CD4-positive, alpha-beta T cell treated with Interferon gamma for 1 hour (primary cell): Measurements from ENCODE around the gene RGS17.

ENCODE experiments used
- DNase-seq: peaks from one replicate; pipeline ENCODE4 v3.0.0-alpha.2; 2020

RGS17 gene

DNA sequence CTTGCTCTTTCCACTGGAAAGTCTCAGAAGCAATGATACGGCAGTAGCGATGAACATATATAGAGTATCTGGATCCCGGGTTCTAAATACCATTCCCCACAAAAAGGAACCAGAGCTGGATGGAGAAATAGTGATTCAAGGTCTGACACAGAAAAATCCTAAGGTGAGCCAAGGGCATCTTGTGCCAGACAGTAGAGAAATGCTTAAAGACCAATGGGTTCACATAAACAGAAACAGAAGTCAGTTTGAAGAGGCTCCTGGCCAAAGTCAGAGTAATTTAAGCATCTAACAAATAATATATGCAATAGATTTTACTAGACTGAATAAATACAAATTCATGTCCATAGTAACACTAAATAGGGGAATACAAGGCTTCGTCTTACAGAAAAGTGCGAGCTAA lies 54.7 kb downstream of the RGS17 start:
- no peak for DNase-seq

DNA sequence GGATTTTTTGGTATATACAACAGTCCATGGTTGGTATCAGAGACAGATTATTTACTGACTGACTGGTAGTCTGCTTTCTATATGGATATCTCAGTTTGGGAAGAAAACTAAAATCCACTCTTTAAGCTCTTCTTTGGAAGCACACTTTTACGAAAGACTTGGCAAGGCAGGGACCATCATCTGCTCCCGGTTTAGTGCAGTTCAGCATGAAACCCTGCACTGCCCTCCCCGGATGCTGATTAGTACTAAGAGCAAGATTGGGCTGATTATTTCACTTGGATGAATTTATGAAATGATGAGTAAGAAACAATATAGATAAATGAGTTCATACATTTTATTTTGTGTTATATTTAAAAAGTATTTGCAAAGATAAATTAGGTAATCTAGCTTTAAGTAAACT lies 56.3 kb downstream of the RGS17 start:
- no peak for DNase-seq

DNA sequence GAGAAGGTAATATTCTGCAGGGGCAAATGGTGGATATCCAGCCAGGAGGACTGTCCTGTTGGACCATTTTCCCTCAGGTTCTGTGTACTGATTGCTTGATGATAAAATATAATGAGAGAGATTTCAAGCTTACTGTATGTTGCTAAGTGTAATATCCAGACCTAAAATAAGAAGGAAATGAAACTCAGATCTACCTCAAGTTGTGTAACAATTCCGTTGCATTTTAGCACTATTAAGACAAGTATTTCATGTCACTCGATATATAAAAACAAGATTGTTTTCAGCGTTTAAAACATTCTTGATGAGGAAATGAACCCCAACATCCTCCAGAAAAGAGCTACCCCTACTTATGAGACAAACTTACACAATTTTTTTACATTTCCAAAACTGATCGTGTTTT lies 57.2 kb downstream of the RGS17 start:
- DNase-seq = no peak

DNA sequence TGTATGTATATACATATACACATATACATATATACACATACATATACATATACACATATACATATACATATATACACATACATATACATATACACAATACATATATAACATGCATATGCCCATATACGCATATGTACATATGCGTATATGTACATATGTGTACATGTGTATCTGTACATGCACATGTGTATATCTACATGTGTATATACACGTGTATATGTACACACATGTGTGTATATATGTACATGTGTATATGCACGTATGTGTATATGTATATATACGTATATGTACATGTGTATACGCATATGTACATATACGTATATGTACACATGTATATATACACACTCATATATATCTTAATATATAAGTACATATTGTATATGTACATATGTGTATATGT lies 60.3 kb downstream of the RGS17 start:
- no peak for DNase-seq

DNA sequence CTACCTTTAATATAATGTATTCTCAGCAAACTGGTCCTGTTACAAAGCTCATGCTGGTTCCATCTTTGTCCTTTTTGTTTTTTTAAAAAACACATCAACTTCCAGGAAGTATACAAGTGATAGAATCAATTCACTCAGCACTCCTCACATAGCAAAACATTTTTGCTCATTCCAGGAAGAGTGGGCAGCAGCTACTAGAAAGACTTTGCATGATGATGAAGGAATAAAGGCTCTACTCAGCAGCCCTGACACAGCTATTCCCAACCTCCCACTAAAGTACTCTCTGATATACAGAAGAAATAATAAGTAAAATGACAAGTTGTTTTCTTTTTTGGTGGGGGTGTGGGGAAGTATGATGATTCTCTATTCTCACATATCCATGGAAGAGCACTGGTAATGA lies 61.2 kb downstream of the RGS17 start:
- no peak for DNase-seq

DNA sequence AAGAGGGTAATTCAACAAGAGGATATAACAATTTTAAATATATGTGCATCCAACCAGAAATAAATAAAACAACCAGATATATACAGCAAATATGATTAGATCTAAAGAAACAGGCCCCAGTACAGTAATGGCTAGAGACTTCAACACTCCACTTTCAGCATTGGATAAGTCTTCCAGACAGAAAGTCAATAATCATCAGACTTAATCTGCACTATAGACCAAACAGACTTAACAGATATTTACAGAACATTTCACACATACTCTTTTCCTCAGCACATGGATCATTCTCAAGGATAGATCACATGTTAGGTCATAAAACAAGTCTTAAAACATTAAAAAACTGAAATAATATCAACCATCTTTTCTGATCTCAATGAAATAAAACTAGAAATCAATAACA lies 65.9 kb downstream of the RGS17 start:
- DNase-seq = no peak

DNA sequence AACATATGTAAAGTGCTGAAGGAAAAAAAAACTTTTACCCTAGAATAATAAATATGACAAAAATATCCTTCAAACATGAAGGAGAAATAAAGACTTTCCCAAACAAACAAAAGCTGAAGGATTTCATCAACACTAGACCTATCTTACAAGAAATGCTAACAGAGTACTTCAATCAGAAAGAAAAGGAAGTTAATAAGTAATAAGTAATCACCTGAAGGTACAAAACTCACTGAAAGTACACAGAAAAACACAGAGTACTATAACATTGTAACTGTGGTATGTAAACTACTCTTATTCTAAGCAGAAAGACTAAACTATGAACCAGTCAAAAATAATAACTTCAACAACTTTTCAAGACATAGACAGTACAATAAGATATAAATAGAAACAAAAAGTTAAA lies 67.1 kb downstream of the RGS17 start:
- no peak for DNase-seq

DNA sequence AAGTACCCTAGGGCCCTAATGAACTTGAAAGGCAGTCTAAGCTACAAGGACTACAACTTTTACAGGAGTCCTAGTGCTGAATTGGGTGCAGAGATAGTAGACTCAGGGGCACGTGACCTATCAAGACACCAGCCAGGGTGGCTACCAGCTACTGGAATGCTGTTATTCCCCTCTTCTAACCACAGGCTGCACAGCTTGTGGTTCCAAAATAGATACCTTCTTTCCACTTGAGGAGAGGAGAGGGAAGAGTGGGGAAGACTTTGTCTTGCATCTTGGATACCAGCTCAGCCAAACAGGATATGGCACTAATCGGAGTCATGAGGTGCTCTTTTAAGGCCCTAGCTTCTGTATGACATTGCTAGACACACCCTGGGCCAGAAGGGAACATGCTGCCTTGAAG lies 68.6 kb downstream of the RGS17 start:
- DNase-seq = no peak

DNA sequence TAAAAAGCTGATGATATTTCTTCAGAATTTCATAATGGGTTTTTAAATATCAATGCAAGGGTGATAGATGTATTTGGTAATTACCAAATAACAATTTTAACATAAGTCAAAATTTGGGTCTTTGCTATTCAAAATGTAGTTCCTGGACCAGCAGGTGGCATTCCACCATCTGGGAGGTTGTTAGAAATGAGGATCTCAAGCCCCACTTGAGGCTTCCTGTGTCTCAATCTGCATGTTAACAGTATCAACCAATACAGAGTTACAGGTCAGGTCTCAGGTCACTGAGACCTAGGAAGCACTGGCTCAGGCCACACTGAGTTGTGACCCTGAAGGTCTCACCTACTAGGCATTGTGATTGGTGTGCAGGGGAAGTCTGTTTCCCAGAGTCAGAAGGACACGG lies 71.3 kb downstream of the RGS17 start:
- DNase-seq = no peak

DNA sequence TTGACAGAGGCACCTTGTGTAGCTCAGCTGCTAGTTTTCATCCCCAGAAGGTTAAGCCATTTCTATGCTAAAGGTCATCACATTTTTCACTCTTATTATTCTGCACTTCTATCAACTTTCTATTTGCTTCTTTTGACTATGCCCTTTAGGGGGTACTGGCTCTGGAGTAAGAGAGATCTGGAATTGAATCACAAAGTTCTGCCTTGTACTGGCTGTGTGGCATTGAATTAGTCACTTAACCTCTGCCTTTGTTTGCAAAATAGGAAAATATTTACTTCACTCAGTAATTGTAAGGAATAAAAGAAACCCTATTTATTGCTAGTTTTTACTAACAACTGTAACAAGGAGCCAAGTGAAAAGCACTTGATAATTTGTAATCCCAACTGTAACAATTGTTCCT lies 71.8 kb downstream of the RGS17 start:
- DNase-seq = no peak

DNA sequence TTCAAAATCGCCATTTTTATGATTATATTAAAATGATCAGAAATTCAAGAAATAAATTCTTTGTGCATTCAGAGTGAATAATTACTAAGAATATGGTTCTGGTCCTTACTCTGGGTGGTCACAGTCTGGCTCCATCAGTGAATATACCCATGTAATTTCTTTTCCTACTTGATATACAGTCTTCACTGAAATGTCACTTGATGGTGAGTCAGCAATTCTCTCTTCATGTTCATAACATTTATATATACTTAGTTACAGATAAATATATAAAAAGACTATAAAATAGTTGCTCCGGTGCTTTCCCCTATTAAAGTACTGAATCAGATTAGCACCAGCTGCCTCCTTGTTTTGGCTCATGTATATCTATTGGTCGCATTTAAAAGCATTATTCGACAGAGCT lies 72.2 kb downstream of the RGS17 start:
- DNase-seq = no peak

DNA sequence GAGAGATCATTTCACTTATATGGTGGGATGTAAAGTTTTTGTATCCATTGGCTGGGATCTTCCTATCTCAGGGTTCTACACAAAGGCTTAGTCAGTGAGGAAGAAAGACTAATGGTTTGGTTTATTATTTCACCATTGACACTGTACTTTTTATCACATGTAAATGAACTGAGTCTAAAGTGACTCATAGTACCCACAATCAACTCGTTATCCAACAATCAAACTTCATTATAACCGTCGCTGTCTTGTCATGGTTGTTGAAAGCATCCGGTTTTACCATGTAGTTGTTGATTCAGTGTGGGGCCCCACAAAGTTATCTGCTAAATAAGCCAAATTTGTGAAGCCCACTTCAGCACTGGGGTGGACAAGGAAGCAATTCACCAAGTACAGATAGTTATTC lies 72.8 kb downstream of the RGS17 start:
- no peak for DNase-seq

DNA sequence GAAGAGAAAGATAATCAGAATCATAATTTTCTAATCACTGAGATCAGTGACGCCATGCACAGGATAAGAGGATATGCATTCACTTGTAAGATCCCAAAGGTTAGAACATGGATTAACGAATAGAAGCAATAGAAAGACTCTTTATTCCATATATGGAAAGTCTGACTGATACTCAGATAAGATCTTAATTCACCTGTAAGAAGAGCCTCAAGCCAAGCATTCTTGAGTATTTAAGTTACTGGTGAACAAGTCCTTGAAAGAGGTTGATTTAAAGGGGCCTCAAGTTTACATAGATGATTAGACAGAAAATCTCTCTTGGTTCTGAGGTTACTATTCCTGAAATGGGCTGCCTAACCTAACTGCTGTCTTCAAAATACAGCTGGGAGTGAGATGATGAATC lies 74.8 kb downstream of the RGS17 start:
- no peak for DNase-seq

DNA sequence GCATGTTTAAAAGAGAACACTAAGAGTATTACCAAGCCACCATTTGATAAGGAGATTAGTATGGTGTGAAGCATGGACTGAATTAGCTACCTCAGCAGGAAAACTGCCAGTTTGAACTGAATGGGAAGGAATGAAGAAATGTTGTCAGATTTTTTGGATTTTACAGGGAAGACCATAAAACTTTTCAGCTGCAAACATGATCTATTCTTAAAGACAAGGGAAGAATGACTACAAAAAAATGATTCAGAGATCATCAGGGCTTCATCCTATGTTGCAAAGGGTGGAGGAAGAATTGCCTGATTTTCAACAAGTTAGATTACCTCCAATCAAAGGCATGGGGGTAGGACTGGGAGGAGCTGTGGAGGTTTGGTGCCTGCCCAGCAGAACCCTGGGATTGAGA lies 79.3 kb downstream of the RGS17 start:
- no peak for DNase-seq

DNA sequence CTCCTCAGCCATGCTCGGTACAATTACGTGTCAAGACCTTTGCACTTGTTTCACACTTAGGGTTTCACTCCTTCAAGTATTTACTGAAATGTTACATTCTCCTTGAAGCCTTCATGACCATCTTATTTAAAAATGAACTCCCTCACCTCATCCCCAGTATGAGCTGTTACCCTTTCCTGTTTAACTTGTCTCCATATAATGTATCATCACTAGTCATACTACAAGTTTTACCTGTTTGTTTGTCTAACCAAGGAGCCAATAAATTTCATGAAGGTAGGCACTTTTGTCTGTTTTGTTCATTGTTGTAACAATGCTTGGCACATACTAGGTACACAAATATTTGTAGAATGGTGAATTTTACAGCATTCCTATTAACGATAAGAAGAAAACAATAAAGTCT lies 82.5 kb downstream of the RGS17 start:
- no peak for DNase-seq

DNA sequence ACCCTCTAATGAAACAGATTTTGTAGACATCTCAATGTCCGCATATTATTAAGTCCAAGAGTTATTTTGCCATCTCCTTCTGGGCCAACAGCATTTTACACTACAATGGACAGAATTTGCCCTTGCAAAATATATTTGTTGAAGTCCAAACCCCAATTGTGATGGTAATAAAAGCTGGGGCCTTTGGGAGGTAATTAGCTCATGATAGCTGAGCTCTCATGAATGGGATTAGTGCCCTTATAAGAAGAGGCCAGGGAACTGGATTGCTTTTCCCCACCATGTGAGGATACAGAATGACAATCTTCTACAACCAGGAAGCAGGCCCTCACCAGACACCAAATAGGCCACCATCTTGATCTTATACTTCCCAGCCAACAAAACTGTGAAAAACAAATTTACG lies 83.7 kb downstream of the RGS17 start:
- DNase-seq = no peak

DNA sequence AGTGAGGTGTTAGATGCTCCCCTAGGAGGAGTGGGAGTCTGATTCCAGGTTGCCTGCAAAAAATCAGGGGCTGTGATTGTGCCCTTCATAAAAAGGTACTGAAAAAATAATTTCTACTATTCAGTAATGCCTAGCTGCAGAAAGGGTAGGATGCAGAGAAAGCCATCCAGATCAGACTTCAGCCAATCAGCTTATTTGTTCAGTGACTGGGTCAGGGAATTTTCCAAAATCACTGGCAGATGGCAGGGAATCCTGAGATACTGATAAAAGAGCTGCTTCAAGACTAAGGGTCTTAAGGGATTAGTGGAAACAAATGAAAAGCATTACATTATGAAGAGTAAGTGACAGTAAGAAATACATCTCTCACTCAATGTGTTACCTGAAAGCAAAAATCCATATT lies 85.8 kb downstream of the RGS17 start:
- DNase-seq = no peak

DNA sequence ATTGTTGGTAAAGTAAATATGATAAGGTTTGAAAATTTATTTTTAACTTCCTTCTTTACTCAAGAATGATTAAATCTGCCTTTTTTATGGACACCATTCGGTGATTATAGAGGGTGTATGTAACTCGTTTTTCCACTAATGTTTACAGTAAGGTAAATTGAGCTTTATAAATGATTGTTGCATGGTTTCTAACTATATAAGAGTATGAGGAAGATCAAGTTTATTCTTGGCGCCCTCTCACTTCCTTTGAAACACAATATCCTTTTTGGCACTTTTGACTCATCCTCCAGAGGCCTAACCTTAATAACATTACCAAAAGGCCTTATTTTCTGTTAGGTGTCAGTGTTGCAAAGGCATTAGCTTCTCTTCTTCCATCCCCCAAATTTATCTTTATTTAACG lies 86.8 kb downstream of the RGS17 start:
- DNase-seq = no peak

DNA sequence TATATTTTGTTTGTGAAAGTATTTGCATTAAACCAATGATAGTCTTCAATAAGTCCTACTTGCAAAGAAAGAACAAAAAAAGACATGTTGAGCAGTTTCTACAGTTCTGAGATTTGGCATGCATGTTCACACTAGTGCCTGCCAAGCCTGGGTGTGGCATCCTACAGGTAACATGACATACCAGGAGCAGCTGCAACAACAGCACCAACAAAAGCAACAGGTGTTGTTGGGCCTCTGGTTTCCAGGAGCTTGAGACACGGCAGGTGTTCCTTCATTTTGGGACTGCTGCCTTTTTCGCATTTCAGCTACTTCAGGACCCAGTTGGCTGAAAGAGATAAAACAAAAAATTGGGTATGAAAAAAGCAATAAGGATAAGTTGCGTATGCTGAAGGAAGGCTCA lies 87.4 kb downstream of the RGS17 start:
- no peak for DNase-seq

DNA sequence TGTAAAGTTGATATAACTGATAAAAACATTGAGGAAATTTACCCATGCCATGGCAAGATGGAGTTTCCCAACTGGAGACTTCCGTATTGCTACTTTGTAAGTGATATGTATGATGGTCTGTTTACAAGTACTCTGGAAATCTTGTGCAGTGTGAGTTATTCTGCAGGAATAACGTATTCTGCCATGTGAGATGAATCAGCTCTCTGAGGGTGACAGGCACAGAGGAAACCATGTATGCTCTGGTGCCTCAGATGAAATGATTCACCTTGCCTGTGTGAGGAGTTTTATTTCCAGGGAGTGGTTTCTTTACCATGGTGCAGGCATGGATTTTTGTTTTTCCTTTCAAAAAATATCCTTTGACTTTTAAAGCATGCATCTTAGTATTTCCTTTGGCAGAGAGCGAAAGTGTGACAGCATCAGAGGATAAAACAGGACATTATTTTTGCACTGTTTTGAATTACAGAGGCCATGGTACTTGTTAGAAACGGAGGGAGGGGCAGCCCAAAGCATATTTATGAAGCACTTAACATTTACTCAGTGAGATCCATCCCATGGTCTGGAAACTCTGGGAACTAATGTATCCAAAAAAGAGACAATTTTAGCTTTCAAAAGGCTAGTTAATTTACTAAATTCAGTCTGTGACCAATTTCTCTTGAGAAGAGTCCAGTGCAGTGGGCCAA lies 92.6 kb downstream of the RGS17 start:
- no peak for DNase-seq

DNA sequence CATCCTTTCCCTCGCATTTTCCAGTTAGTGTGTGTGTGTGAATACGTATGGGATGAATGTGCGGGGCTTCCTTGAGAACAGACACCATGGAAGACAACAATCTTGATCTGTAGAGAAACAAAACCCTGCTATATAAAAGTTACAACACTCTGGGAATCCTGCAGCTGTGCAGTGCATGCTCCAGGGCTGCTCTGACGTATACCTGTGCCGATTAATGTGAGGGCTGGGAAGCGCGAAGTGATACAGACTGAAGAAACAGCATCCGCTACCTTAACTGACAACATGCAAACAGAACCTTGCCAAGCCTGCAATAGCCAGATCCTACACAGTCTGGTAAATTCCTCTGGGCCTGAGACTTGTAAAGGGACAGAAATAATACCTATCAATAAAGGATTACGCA lies 96.9 kb downstream of the RGS17 start:
- no peak for DNase-seq

DNA sequence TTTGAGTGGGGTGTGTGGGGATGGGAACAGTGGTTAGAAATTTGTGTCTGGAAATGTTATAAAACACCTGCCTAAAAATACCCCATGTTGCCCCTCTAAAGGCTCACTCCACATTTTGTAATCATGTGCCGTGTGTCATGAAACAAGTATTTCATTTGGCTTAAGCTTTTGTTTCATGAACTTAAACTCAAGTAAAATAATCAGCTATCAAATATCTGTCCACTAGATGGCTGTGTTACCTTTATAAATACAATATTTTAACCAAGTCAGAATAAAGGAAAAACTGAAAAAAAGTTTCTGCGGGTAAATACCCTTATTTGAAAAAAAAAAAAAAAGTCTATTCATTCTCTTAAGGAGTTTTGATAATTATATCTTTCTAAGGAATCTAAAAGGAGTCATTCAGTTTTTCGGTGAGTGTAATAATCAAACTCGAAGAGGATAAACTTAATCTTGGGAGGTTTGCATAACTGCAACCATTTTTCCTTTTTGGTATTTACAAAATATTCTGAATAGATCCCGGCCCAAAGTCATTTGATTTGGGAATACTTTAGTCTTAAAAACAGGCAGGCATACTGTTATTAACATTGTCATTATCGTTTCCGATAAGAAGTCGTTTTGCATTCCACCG lies 98.7 kb downstream of the RGS17 start:
- DNase-seq = no peak

DNA sequence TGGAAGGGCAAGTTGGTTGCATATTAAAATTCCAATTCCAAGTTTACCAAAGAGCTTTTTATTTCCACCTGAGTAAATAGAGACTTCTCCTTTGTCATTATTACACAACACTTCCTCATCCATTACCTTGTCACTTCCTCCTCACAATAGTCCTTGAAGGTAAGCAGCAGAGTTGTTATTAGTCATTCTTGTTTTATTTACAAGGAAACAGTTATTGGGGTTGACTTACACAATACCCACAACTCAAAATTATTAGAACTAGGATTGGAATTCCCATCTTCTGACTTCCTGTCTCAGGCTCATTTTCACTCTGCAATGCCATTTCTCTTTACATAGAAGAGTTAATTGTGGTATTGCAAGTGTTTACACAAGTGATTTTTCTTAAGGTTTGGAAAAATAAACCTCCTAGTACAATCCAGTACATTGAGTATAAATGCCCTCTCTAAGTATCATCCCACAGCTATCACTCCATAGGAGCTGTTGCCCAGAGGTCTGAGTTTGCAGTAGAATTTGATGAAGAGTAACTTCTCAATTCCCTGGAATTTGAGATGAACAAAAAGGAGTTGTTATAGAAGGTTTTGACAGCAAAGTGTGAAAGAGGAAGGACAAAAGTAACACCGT lies 99.6 kb downstream of the RGS17 start:
- no peak for DNase-seq

DNA sequence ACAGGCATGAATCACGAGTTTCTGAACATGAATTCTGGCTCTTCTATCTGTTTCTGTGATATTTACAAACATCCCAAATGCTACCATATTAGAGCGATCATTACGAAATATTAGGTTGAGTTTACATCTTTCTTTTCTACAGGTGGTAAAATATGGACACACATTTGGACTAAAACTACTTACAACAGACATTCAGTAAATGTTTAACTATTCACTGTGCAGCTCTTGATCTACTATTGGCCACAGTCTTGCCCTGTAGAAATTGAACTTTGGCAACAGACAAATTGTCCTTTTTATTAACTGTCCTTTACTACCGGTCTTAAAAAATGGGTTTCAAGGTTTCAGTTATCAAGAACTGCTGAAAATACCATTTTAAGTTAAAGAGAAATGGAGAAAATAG lies 102.1 kb downstream of the RGS17 start:
- DNase-seq = no peak

DNA sequence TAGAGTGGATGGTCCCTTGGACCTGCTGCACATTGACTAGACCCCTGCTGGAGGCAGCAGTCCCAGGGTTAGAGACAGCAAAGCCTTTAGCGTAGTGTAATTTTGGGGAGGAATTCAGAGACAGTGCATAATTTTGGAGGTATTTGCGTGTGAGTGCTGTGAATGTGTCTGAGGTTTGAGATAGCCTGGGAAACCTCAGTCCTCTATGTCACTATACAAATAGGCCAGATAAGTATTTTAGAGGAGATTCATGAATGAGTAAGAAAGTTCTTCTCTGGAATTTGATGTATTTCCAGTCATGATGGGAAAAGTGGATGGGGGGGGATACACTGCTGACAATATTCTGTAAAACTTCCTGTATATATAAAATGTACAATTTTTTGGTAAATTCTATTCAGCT lies 102.8 kb downstream of the RGS17 start:
- no peak for DNase-seq
